ENCODE results near the gene SPDYE4.
"Not testable (repeated sequence)": the region's sequence is repeated elsewhere in the genome, so short reads cannot be mapped to it uniquely, and the experiment has no call there.

The SPDYE4 gene

GRCh38 chr17:8758137-8758596 lies at the start of gene SPDYE4:
SPDYE4 (minus strand) TSS chr17:8758546; CDS start chr17:8758382, 164 bp downstream.
- DNase-seq, result no peak

GRCh38 chr17:8806926-8807550 lies 48.7 kb upstream of the SPDYE4 start:
- DNase-seq, result no peak

GRCh38 chr17:8806253-8806925 lies 48.0 kb upstream of the SPDYE4 start:
- no peak for DNase-seq

GRCh38 chr17:8805396-8805795 lies 47.0 kb upstream of the SPDYE4 start:
- DNase-seq, result not testable (repeated sequence)

GRCh38 chr17:8803531-8804420 lies 45.4 kb upstream of the SPDYE4 start:
- no peak for DNase-seq

GRCh38 chr17:8801135-8801840 lies 42.9 kb upstream of the SPDYE4 start:
- no peak for DNase-seq

GRCh38 chr17:8800656-8801055 lies 42.3 kb upstream of the SPDYE4 start:
- DNase-seq, result no peak

GRCh38 chr17:8799570-8800212 lies 41.3 kb upstream of the SPDYE4 start:
- no peak for DNase-seq

- no peak for DNase-seq
These were observed 40.7 kb upstream of the SPDYE4 start, which contains the start of gene MFSD6L for GRCh38 chr17:8798846-8799569. MFSD6L (minus strand) TSS chr17:8799365; CDS start chr17:8799120, 245 bp downstream.

- no peak for DNase-seq
These were observed 40.0 kb upstream of the SPDYE4 start for GRCh38 chr17:8798176-8798845.

GRCh38 chr17:8797621-8798175 lies 39.4 kb upstream of the SPDYE4 start:
- no peak for DNase-seq

- DNase-seq, result no peak
These were observed 36.3 kb upstream of the SPDYE4 start for GRCh38 chr17:8794636-8795035.

- no peak for DNase-seq
These were observed 35.3 kb upstream of the SPDYE4 start for GRCh38 chr17:8793649-8794048.

- no peak for DNase-seq
These were observed 34.3 kb upstream of the SPDYE4 start for GRCh38 chr17:8792646-8793045.

GRCh38 chr17:8791910-8792270 lies 33.5 kb upstream of the SPDYE4 start:
- DNase-seq, result no peak

- no peak for DNase-seq
These were observed 33.0 kb upstream of the SPDYE4 start for GRCh38 chr17:8791248-8791909.

- DNase-seq, result no peak
These were observed 31.4 kb upstream of the SPDYE4 start for GRCh38 chr17:8789743-8790142.

GRCh38 chr17:8788998-8789397 lies 30.7 kb upstream of the SPDYE4 start:
- DNase-seq, result no peak

- DNase-seq, result no peak
These were observed 27.4 kb upstream of the SPDYE4 start for GRCh38 chr17:8785547-8786413.

All from NCI-H1417 treated with DMSO at 0.1 percent for 48 hours (cell line).